H1 (cell line): ENCODE measurements around the gene SCNN1G. TPM values are rescaled to one million over a fixed set of nuclear protein-coding genes. Genes with fewer than 3 reads are reported as not detected.
A peak's percentile ranks its signal among the peaks of the same experiment; 100 is the strongest.

Experiments used
- CTCF ChIA-PET: fragments of 300-600 bp; sonication (Branson Sonifier 250); formaldehyde crosslinking; loops from one replicate; lab custom pipeline; 2021; ENCODE audit not compliant: partially characterized antibody; lab: Charles Lee
- POLR2A ChIA-PET: fragments of 300-600 bp; sonication (Branson Sonifier 250); formaldehyde crosslinking; loops from one replicate; lab custom pipeline; 2021; ENCODE audit warnings: inconsistent platforms; ENCODE audit not compliant: partially characterized antibody; lab: Charles Lee
- DNase-seq, 2 experiments: peaks; one replicate each; pipeline versions ENCODE4 v3.0.0 to v3.0.0-alpha.2; 2010 to 2022; ENCODE audit warnings: low spot score in 2 of 2, low read depth in 1 of 2, mixed read lengths in 1 of 2
- FAIRE-seq: peaks from 2 replicates; lab custom pipeline; 2011; peaks lifted over from hg19 to GRCh38; lab: Jason Lieb, UNC
- H2AFZ ChIP-seq: 2 replicates; pipeline ENCODE4 v1.8.1; 2012; ENCODE audit warnings: low read length, inconsistent platforms
- H2AK5ac ChIP-seq: 2 replicates; pipeline ENCODE4 v1.6.1; 2013; ENCODE audit warnings: low read depth, low read length
- H2BK120ac ChIP-seq: replicated peaks from 2 replicates; pipeline ENCODE3; 2013; ENCODE audit warnings: low read depth, low read length, inconsistent platforms
- H2BK12ac ChIP-seq: 2 replicates; pipeline ENCODE4 v1.6.1; 2013; ENCODE audit warnings: low read depth, low read length
- H2BK15ac ChIP-seq: 2 replicates; pipeline ENCODE4 v1.6.1; 2013; ENCODE audit warnings: low read length
- H2BK20ac ChIP-seq: 2 replicates; pipeline ENCODE4 v1.6.1; 2013; ENCODE audit warnings: low read length
- H2BK5ac ChIP-seq: 2 replicates; pipeline ENCODE4 v1.6.1; 2013; ENCODE audit warnings: low read depth, low read length
- H3K14ac ChIP-seq: 2 replicates; pipeline ENCODE4 v1.6.1; 2013; ENCODE audit warnings: inconsistent platforms; ENCODE audit not compliant: insufficient read length
- H3K18ac ChIP-seq: 2 replicates; pipeline ENCODE4 v1.6.1; 2013; ENCODE audit warnings: low read length; ENCODE audit errors: extremely low read depth
- H3K23ac ChIP-seq: 2 replicates; pipeline ENCODE4 v1.6.1; 2013; ENCODE audit warnings: inconsistent platforms; ENCODE audit not compliant: insufficient read length
- H3K23me2 ChIP-seq: 2 replicates; pipeline ENCODE4 v1.6.1; 2013; ENCODE audit warnings: low read depth, low read length
- H3K27ac ChIP-seq: 2 replicates; pipeline ENCODE4 v1.6.1; 2011; ENCODE audit warnings: low read depth, low read length, inconsistent platforms
- H3K27me3 ChIP-seq, 4 experiments: replicated peaks in 1 of 4; 1 replicate in 1 of 4; 2 replicates in 3 of 4; pipeline versions ENCODE4 v1.6.1 to v1.8.1; 2011 to 2013; ENCODE audit warnings: low read length in 3 of 4, mild to moderate bottlenecking in 3 of 4, inconsistent platforms in 2 of 4, mixed read lengths in 2 of 4, moderate library complexity in 1 of 4; ENCODE audit not compliant: control insufficient read depth in 3 of 4, insufficient read depth in 3 of 4; ENCODE audit errors: extremely low read depth in 1 of 4
- H3K36me3 ChIP-seq, 4 experiments: 2 replicates each; pipeline versions ENCODE4 v1.6.1 to v1.8.1; 2011 to 2013; ENCODE audit warnings: mild to moderate bottlenecking in 4 of 4, low read length in 3 of 4, moderate library complexity in 2 of 4, control low read depth in 1 of 4, inconsistent platforms in 1 of 4; ENCODE audit not compliant: insufficient read depth in 4 of 4, control insufficient read depth in 2 of 4
- H3K4ac ChIP-seq: replicated peaks from 2 replicates; pipeline ENCODE3; 2013; ENCODE audit warnings: low read length, low read depth, mixed read lengths, inconsistent platforms; ENCODE audit not compliant: insufficient read length
- H3K4me1 ChIP-seq, 4 experiments: replicated peaks in 1 of 4; 1 replicate in 1 of 4; 2 replicates in 3 of 4; pipeline versions ENCODE4 v1.6.1 to v1.8.1; 2011 to 2013; ENCODE audit warnings: low read length in 3 of 4, inconsistent platforms in 2 of 4, mixed read lengths in 1 of 4; ENCODE audit not compliant: insufficient read depth in 4 of 4, control insufficient read depth in 3 of 4
- H3K4me2 ChIP-seq, 2 experiments: 2 replicates each; pipeline versions ENCODE4 v1.6.1 to v1.8.1; 2011 to 2013; ENCODE audit warnings: low read depth in 2 of 2, low read length in 2 of 2, control low read depth in 1 of 2, inconsistent platforms in 1 of 2, mild to moderate bottlenecking in 1 of 2; ENCODE audit not compliant: insufficient read depth in 1 of 2
- H3K4me3 ChIP-seq, 4 experiments: fragments of 200-600, 300-600 bp in 1 of 4; sonication (generic), shearing (Covaris generic), sonication (Bioruptor Twin) in 1 of 4; 2 replicates each; pipeline versions ENCODE4 v1.5.1 to v1.8.1; 2011 to 2016; ENCODE audit warnings: low read length in 4 of 4, low read depth in 3 of 4, control low read depth in 2 of 4, inconsistent platforms in 2 of 4, mild to moderate bottlenecking in 2 of 4, mixed read lengths in 1 of 4, moderate library complexity in 1 of 4; ENCODE audit not compliant: insufficient read depth in 2 of 4; ENCODE audit errors: extremely low read depth in 1 of 4
- H3K56ac ChIP-seq: replicated peaks from 2 replicates; pipeline ENCODE3; 2013; ENCODE audit warnings: low read depth, mild to moderate bottlenecking, mixed read lengths, low read length, inconsistent platforms; ENCODE audit not compliant: insufficient read length
- H3K79me1 ChIP-seq: 2 replicates; pipeline ENCODE4 v1.6.1; 2013; ENCODE audit warnings: low read depth, low read length, control low read depth
- H3K79me2 ChIP-seq, 2 experiments: 2 replicates each; pipeline versions ENCODE4 v1.6.1 to v1.8.1; 2012 to 2013; ENCODE audit warnings: low read length in 2 of 2, mild to moderate bottlenecking in 2 of 2, inconsistent platforms in 1 of 2; ENCODE audit not compliant: insufficient read depth in 2 of 2, control insufficient read depth in 1 of 2
- H3K9ac ChIP-seq, 4 experiments: replicated peaks in 1 of 4; 1 replicate in 1 of 4; 2 replicates in 3 of 4; pipeline versions ENCODE4 v1.6.1 to v1.8.1; 2011 to 2013; ENCODE audit warnings: low read depth in 3 of 4, low read length in 3 of 4, control low read depth in 2 of 4, mild to moderate bottlenecking in 2 of 4, moderate library complexity in 2 of 4, inconsistent platforms in 1 of 4; ENCODE audit errors: extremely low read depth in 1 of 4
- H3K9me3 ChIP-seq, 2 experiments: 2 replicates each; pipeline versions ENCODE4 v1.6.1 to v1.8.1; 2012 to 2013; ENCODE audit warnings: mild to moderate bottlenecking in 2 of 2, moderate library complexity in 2 of 2, control low read depth in 1 of 2, inconsistent platforms in 1 of 2, low read depth in 1 of 2, low read length in 1 of 2, mixed read lengths in 1 of 2; ENCODE audit not compliant: insufficient read depth in 2 of 2
- H4K20me1 ChIP-seq, 2 experiments: replicated peaks in 1 of 2; 2 replicates each; pipeline versions ENCODE3 to v1.8.1; 2011 to 2013; ENCODE audit warnings: inconsistent platforms in 2 of 2, low read length in 2 of 2, mild to moderate bottlenecking in 1 of 2; ENCODE audit not compliant: insufficient read depth in 2 of 2, control insufficient read depth in 1 of 2
- H4K5ac ChIP-seq: 2 replicates; pipeline ENCODE4 v1.6.1; 2013; ENCODE audit warnings: low read length, low read depth, mixed read lengths, inconsistent platforms; ENCODE audit not compliant: insufficient read length
- H4K8ac ChIP-seq: 2 replicates; pipeline ENCODE4 v1.8.0; 2013; ENCODE audit warnings: mild to moderate bottlenecking, moderate library complexity, low read length, inconsistent platforms; ENCODE audit not compliant: insufficient read depth; ENCODE audit errors: extremely low read depth
- H4K91ac ChIP-seq: replicated peaks from 2 replicates; pipeline ENCODE3; 2013; ENCODE audit warnings: low read length, mixed read lengths, inconsistent platforms; ENCODE audit not compliant: insufficient read length
- CEBPB ChIP-seq: IDR thresholded peaks from 2 replicates; pipeline ENCODE4 v1.6.1; 2012; ENCODE audit warnings: low read depth, low read length
- KDM1A ChIP-seq: fragments of 200-600, 300-600 bp; sonication (generic); IDR thresholded peaks from 2 replicates; pipeline ENCODE4 v1.7.1; 2016; ENCODE audit warnings: mild to moderate bottlenecking, low read length, borderline replicate concordance
- RAD21 ChIP-seq, 2 experiments: IDR thresholded peaks in 1 of 2; conservative IDR thresholded peaks in 1 of 2; 2 replicates each; pipeline ENCODE4 v1.6.1; 2011; ENCODE audit warnings: low read depth in 2 of 2, low read length in 2 of 2, improper control_type of control experiment in 1 of 2, inconsistent platforms in 1 of 2, mild to moderate bottlenecking in 1 of 2, moderate library complexity in 1 of 2
- RFX5 ChIP-seq: IDR thresholded peaks from 2 replicates; pipeline ENCODE4 v1.6.1; 2011; ENCODE audit warnings: low read depth, low read length, improper control_type of control experiment, borderline replicate concordance
- WGBS, 2 experiments: shearing (Covaris generic) in 1 of 2; methylation state at CpG; one replicate each; pipeline versions ENCODE4 v1.1.6 to v1.1.7; 2013 to 2015; ENCODE audit warnings: low lambda C conversion rate in 2 of 2, mixed read lengths in 2 of 2, inconsistent platforms in 1 of 2, low coverage in 1 of 2, missing lambda C conversion rate in 1 of 2; ENCODE audit not compliant: insufficient replicate concordance in 2 of 2, insufficient coverage in 1 of 2, insufficient read length in 1 of 2; ENCODE audit errors: extremely low coverage in 1 of 2, missing lambda C conversion rate in 1 of 2; 5-methylcytosine and 5-hydroxymethylcytosine counted together
- polyA plus RNA-seq, 7 experiments: library from polyadenylated mRNA; depleted of rRNA in 3 of 7; stranded (reverse) in 5 of 7; unstranded in 2 of 7; fragments of >200 nt in 5 of 7; fragments of 200-250 nt in 2 of 7; gene quantifications; 1 replicate in 5 of 7; 2 replicates in 1 of 7; 4 replicates in 1 of 7; pipeline versions ENCODE4 v1.2.1 to v1.2.3, GENCODE V29; 2011 to 2013; ENCODE audit warnings: missing spikeins in 2 of 7, mixed read lengths in 2 of 7
- total RNA-seq: library from RNA; stranded (reverse); fragmentation: NEBNext Ultra II Directional; extraction: Animal tissue kit (Norgen Biotek cat#: 25700); gene quantifications from 2 replicates; pipeline ENCODE4 v1.2.1, GENCODE V29; 2021
- TF ChIP-seq, protein P1 (sequence below), 3 experiments: IDR thresholded peaks; 1 replicate in 2 of 3; 2 replicates in 1 of 3; pipeline versions ENCODE4 v1.5.1 to v1.6.1; 2011; ENCODE audit warnings: low read length in 3 of 3, mild to moderate bottlenecking in 3 of 3, inconsistent platforms in 2 of 3, low read depth in 1 of 3, moderate library complexity in 1 of 3; ENCODE audit not compliant: insufficient read depth in 1 of 3; ENCODE audit errors: control extremely low read depth in 1 of 3

The SCNN1G gene
- total and polyA plus RNA-seq, 2 of the 8 experiments (the other 6 are each of a cell fraction or from before 2014, with no cell fraction given) = 0.73 to 1.1 TPM

DNA sequence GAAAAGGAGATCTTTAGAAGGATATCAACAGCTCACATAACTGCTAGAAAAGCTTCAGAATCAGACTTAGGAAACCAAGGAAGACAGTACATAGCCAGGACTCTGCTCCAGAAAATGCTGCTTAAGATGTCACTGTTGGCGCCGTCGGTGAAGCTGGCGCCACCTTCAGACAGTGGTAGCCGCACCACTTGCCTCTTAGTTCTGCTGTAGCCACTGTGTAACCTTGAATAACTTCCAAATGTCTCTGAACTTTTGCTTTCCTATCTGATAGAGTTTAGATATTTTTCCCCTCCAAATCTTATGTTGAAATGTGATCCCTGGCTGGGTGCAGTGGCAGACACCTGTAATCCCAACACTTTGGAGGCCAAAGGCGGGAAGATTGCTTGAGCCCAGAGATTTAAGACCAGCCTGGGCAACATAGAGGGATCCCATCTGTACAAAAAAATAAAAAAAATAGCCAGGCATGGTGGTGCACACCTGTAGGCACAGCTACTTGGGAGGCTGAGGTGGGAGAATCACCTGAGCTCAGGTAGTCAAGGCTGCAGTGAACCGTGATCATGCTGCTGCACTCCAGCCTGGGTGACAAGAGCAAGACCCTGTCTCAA is 27.0 kb upstream of the SCNN1G start:
- POLR2A ChIA-PET = interaction anchor here (0.6 kb wide), 1 partner anchor 364 kb away, joined by 3 read pairs; no protein-coding TSS in a partner anchor
- Histone ChIP-seq H3K27ac (no peak overlapping the region), H3K79me2 (no peaks in the 10 kb centered on the region), H3K23me2 (no peaks in the 10 kb centered on the region; the same call in 1 of the 2 replicates), H3K56ac (no peak overlapping the region), H2BK120ac (no peak overlapping the region), H3K4me3 (no peak overlapping the region), H3K14ac (no peak overlapping the region), H2BK5ac (no peak overlapping the region), H4K20me1 (no peaks in the 10 kb centered on the region), H2BK15ac (no peak overlapping the region), H4K5ac (no peak overlapping the region), H2BK20ac (no peak overlapping the region), H3K18ac (no peak overlapping the region), H2AK5ac (no peak overlapping the region), H3K9ac (no peak overlapping the region), H3K36me3 (no peaks in the 10 kb centered on the region), H3K4me1 (no peaks in the 10 kb centered on the region; a peak in 1 of 7 replicates), H4K91ac (no peak overlapping the region), H3K23ac (no peak overlapping the region), H2BK12ac (no peak overlapping the region), H3K4ac (no peak overlapping the region), H3K27me3 (peaks cover 0 to 3% (median 1%) of the 10 kb centered on the region in 4 experiments; a peak in 1 of 7 replicates), H2AFZ (no peak overlapping the region), H3K79me1 (no peaks in the 10 kb centered on the region), H3K9me3 (0 out of 4 replicates have a peak, but pooled peaks cover 0 to 4% of the 10 kb centered on the region in 2 experiments), H3K4me2 (no peak overlapping the region), H4K8ac (no peak overlapping the region)
- FAIRE-seq = no peak
- TF ChIP-seq CEBPB (no peak), RAD21 (IDR thresholded peaks at IDR 0.05 in 1 of 2, conservative IDR thresholded peaks at IDR 0.05 in 1 of 2; ENCODE audit: low read depth in 2 of 2, low read length in 2 of 2) (peak; percentile 41 to 57; a peak in 3 of 4 replicates), KDM1A (peak; percentile 32; the same call in 1 of the 2 replicates), RFX5 (no peak)
- TF ChIP-seq, protein P1, sequence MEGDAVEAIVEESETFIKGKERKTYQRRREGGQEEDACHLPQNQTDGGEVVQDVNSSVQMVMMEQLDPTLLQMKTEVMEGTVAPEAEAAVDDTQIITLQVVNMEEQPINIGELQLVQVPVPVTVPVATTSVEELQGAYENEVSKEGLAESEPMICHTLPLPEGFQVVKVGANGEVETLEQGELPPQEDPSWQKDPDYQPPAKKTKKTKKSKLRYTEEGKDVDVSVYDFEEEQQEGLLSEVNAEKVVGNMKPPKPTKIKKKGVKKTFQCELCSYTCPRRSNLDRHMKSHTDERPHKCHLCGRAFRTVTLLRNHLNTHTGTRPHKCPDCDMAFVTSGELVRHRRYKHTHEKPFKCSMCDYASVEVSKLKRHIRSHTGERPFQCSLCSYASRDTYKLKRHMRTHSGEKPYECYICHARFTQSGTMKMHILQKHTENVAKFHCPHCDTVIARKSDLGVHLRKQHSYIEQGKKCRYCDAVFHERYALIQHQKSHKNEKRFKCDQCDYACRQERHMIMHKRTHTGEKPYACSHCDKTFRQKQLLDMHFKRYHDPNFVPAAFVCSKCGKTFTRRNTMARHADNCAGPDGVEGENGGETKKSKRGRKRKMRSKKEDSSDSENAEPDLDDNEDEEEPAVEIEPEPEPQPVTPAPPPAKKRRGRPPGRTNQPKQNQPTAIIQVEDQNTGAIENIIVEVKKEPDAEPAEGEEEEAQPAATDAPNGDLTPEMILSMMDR (IDR thresholded peaks at IDR 0.05; ENCODE audit: control extremely low read depth in 1 of 3, insufficient read depth in 1 of 3, low read depth in 1 of 3, low read length in 3 of 3) = peak; percentile 44 to 78 (median 73)
- peak in 1 of 2 experiments; percentile 49 for DNase-seq
- CTCF ChIA-PET = interaction anchor here (0.9 to 1.9 kb wide), 4 partner anchors 14 to 279 kb away, joined by 3 to 5 read pairs (median 4); no protein-coding TSS in a partner anchor
- WGBS, 2 experiments = 42% methylated on average over 7 of the region's 7 CpGs; no CpG with 5 or more reads in 1 of the 2 experiments
